Activated CD4-positive, CD25-positive, alpha-beta regulatory T cell treated with anti-CD3 and anti-CD28 coated beads, Interleukin-2, amount 50 U/mL, for 16 hours (primary cell): ENCODE data around the gene KLC1.
"Not testable (repeated sequence)": the region's sequence is repeated elsewhere in the genome, so short reads cannot be mapped to it uniquely, and the experiment has no call there.

Experiments
- DNase-seq: peaks from one replicate; pipeline ENCODE4 v3.0.0-alpha.2; 2020; ENCODE audit warnings: low read depth, low spot score

Gene KLC1

DNA sequence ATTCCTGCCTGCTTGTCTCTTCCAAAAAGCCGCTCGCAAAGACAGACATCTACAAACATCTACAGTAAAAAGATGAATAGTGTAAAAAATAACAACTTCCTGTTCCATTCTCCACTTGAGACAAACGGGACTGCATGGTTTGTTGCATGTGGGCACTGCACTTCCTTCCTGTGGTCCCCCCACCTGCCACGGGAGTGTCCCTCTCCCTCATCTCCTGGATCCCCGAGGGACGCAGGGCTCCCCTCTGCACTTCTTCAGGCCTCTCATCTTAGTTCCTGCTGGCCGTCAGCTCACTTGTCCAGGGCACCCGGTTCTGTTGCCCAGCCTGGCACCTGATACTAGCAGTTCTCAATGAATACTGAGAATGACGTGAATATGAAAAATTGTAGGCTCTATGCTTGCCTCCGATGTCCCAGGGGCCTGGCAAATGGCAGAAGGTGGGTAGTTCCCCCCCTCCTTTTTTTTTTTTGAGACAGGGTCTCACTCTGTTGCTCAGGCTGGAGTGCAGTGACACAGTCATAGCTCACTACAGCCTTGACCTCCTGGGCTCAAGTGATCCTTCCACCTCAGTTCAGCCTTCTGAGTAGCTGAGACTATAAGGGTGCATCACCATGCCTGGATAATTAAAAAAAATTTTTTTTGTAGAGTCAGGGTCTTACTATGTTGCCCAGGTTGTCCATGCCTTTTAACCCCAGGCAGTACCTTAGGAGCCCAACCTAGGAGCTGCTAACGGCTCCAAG is 3.5 kb upstream of the KLC1 start:
- DNase-seq, result no peak

DNA sequence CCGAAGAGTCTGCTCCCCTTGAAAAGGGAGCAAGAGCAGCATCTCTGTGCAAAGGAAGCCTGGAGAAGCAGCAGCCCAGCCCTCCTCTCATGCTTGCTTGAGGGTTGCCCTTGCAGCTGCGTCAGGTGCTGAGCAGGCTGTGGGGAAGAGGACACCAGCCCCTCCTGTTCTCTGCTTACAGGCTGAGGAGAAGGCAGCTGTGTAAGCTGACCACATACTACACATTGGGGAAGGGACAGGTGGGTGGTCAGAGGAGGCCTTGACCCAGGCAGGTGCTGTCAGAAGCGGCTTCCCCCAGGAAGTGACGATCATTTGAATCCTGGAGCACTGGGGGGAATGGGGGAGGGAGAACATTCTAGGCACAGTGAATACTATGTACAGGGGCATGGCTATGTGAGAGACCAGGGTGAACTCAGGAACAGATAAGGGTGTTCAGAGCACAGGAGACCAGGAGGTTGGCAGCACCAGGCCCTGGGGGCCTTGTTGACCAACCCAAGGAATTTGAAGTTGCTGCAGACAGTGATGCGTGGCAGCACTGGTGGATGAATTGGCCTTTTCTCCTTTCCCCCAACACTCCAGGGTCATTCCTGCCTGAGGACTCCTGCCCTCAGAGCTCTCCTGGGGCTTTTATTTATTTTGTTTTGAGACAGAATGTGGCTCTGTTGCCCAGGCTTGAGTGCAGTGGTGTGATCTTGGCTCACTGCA is 2.7 kb upstream of the KLC1 start:
- no peak for DNase-seq

DNA sequence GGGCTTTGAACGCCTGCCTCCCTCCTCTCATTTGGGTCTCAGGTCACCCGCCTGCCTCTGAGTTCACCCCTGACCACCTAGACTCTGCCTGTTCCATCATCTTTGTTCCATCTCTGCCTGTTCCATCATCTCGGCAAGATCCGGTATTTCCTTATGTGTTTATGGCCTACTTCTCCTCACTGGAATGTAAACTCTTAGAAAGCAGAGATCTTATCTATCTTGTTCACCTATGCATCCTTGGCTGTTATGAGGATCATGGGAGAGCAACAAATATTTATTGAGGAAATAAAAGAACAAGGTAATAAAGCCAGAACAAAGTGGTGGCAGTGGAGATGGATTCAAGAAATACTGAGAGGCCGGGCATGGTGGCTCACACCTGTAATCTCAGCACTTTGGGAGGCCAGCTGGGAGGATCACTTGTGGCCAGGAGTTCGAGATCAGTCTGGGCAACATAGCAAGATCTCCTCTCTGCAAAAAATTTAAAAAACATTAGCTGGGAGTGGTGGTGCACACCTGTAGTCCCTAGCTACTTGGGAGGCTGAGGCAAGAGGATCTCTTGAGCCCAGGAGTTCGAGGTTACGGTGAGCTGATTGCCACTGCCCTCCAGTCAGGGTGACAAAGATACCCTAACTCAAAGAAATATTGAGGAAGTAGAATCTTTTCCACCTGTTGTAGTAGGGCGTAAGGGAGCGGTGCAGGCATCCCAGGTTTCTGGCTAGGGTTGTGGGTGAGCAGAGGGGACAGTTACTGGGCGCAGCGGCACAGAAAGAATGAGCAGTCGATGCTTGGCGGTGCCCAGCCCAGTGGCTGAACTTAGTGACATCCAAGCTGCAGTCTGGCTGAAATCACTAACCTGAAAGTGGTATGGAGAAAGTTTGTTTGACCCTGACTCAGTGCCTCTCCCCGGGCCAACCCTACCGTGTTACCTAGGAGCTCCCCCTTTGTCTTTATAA is 1.7 kb upstream of the KLC1 start:
- DNase-seq, result no peak

DNA sequence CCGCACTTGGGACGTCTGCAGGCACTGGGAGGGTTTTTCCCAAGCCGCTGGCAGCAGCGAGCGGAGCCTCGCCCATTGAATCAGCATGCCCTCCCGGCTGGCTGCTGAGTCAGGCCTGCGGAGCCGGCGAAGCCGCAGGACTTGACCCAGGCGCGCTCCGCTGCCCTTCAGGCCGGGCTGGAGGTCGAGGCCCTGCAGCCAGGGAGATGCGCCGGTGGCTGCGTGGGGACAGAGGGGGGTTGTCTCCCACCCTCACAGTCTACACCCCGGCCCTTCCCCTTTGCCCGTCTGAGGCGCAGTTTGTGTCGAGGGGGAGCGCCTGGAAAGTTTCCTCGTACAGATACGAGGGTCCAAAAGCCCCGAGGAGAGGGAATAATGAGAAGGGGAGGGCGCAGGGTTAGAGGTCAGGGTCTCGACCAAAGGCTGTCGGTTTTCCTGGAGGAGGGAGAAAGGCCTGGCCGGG is 759 bp upstream of the KLC1 start:
- no peak for DNase-seq

DNA sequence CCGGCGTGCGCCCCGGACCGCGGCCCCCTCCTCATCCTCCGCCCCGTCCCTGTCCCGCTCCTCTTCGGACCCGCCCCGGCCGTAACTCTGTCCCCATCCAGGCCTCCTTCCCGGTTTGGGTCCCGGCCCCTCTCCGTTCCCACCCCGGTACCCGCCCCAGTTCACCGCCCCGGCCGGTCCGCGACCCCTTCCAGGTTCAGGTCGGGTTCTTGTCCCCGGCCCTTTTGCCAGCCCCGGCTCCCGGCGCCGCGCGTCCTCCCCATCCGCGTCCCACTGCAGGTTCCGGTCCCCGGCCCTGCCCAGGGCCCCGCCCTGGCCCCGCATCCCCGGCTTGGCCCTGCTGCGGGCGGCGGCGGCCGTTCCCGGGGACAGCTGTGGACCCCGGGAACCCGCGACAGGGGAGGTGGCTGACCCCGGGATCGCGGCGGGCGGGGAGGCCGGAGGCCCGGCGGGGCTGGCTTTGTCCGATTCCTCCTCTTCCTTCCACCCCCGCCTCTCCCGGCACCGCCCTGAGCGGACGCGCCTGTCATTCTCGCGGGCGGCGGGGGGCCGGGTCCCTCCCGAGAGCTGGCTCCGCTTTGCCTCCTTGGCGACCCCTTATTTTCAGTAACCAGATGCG is 601 bp downstream of the KLC1 start:
- no peak for DNase-seq

DNA sequence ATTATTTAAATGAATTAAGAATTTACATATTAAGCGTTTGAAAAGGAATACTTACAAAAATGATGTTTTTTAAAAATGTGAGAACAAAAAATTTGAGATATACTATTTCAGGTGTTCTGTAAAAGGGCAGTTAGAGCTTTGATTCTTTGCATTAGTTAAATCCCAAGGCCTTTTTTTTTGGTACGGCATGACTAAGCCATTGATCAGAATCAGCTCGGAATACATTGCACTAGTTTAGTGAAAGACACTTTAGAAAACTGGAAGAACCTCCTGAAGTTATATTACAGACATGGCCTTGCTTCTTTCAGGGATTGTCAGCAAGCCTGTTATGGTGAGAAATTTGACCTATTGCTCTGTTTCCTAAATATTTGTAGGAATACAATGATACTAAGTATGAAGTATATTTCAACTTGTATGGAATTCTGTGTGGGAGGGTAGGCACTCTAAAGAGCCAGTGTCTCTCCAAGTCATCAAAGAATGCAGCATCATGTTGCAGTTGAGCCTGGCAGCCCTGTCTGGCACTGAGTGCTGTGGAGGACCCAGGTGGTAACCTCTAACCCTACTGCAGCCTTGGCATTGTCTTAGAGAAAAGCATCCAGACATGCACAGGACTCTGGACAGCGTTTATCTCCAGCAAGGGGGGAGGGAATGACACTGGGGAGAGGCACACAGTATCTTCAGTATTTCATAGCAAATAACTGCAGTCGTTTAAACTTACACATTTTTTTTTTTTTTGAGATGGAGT is 1.5 kb downstream of the KLC1 start:
- DNase-seq, result no peak

DNA sequence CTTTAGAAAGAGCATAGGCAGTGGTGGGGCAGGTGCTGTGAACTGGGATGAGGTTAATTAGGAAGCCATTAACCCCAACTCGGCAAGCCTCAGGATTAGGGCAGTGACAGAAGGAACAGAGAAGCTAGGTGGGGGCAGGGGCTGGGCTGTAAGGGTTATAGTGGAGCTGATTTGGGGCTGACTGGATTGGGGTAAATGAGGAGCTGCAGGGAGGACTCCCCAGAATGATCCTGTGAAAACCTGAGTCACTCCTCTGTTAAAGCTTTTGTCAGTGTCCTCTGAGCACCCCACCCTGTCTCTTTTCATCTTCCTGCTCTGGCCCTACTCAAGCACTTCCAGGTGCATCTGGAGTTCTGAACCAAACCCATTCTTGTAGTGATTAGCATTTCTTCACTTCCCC is 4.4 kb downstream of the KLC1 start:
- no peak for DNase-seq

DNA sequence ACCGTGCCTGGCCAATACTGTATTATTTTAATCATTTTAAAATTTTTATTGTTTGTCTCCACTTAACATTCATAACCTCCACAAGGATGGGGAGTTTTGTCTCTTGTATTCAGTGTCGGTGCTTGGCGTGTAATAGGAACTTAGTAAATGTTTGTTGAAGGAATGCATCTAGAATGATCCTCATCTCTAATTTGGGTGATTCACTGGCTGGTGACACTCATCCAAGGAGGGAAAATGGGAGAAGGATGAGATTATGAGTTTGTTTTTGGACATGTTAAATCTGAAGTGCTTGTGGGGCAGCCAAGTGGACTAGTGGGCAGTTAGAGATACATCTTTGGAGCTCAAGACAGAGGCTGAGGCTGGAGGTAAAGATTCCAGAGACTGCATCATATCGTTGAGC is 5.1 kb downstream of the KLC1 start:
- DNase-seq, result no peak

DNA sequence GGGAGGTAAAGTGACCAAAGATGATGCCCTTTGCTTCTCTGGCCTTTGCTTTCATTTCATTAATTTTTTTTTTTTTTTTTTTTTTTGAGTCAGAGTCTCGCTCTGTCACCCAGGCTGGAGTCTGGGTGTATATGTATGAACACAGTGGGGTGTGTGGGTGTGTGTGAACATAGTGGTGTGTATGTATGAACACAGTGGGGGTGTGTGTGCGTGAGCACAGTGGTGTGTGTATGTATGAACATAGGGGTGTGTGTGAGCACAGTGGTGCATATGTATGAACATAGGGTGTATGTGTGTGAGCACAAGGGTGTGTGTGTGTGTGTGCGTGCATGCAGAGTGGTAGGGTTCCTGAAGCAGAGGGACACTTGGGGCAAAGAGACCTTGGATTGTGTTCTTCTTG is 9.6 kb downstream of the KLC1 start:
- no peak for DNase-seq

DNA sequence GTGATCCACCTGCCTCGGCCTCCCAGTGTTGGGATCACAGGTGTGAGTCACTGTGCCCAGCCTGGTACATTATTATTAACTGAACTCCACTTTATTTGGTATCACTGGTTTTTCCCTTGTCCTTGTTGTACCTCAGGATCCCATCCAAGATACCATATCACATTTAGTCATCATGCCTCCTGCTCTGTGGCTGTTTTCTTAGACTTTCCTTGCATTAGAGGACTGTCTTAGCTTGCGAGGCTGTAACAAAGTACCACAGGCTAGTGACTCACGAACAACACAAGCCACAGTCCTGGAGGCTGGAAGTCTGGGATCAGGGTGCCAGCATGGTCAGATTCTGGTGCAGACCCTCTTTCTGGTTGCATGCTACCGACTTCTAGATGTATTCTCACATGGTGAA is 12.2 kb downstream of the KLC1 start:
- no peak for DNase-seq

DNA sequence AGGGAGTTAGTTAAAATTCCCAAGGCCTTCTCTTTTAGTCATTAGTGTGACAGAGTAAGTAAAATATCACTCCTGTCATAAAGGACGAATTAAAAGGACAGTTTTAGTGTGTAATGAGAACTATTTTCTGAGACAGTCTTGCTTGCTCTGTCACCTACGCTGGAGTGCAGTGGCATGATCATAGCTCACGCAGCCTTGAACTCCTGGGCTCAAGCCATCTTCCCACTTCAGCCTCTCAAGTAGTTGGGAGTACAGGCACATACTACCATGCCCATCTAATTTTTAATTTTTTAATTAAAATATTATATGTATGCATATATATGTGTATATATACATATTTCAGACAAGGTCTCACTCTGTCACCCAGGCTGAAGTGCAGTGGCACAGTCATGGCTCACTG is 17.2 kb downstream of the KLC1 start:
- DNase-seq, result no peak

DNA sequence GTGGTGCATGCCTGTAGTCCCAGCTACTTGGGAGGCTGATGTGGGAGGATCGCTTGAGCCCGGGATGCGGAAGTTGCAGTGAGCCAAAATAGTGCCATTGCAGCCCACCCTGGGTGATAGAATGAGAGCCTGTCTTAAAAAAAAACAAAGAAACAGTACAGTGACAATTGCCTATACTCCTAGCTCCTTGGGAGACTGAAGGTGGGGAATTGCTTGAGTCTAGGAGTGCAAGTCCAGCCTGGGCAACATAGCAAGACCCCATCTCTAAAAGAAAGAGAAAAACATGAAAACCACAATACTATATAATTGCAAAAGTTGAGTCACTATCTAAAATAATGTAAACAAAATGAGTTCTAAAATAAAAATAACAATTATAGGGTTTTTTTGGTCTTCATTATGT is 20.0 kb downstream of the KLC1 start:
- no peak for DNase-seq

DNA sequence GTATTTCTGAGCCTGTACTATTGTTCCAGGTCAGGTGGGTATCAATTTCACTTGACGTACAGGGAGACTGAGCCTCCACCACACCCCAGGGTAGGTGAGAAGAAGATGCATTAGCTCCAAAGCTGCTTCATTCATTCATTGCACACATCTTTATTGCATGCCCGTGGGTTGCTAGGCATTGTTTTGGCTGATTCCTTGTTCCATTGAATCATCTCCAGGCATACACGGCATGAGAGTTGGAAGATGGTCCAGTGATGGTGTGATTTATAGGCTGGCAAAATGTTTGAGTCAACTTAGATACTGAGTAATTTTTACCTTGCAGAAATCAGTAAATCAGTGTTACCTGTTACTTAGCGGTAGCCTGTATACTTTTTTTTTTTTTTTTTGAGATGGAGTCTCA is 21.2 kb downstream of the KLC1 start:
- DNase-seq, result no peak

DNA sequence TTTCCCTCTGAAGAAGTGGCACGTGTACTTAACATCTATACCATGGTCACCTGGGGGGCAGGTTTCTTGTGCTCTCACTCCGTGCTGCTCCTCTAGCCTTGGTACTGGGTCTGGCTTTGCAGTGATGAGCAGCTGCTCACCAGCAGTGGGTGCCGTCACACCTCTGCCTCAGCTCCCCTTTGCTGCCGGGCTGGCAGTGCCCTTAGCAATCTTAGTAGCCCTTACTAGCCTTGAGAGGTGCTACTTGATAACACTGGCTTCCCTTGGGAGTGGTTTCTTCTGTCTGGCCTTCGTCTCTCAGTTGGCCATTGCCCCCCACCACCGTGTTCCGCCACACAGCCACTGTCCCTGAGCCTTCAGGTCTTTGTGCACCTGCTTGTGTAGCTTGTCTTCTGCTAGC is 22.6 kb downstream of the KLC1 start:
- DNase-seq, result no peak

DNA sequence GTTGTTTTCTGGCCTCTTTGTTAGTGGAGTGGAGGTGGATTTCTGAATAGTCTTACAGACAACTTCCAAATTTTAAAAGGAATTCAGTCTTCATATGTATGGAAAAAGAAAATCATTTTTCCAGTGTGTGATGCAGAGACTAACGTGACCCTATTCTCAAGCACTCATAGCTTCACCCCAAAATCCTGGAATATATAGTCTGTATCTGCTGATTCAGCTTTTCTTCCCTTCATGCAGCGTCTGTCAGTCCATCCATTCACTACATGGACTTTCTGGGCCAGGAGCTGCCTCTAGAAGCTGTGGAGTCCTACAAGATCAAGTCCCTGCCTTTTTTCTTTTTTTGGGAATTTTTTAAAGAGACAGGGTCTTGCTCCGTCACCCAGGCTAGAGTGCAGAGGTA is 23.8 kb downstream of the KLC1 start:
- no peak for DNase-seq

DNA sequence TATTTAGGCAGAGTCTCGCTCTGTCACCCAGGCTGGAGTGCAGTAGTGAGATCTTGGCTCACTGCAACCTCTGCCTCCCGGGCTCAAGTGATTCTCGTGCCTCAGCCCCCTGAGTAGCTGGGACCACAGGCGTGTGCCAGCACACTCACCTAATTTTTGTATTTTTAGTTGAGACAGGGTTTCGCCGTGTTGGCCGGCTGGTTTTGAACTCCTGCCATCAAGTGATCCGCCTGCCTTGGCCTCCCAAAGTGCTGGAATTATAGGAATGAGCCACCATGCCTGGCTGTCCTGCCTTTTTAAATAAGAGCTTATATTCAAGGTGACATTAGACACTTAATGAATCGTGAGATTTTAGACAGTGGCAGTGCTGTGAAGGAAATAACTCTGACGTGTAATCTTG is 24.3 kb downstream of the KLC1 start:
- DNase-seq, result not testable (repeated sequence)

DNA sequence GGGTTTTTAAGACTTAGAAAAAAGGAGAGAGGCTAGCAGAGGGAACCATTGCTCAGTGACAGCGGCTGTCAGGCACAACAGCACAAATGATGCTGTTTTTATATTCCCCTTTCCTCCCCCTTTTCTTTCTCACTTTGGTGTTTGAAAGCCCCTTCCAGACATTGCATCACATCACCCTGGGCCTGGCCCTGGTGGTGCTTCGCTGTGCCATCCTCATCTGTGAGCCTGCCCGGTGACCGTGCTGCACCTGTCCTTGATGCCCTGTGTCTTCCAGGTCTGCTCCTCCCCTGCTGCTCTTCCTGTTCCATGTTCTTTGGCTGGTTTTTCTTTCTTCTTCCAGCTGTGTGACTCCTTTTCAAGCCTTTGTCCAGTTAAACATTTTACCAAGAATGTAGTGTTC is 24.8 kb downstream of the KLC1 start:
- DNase-seq, result no peak

DNA sequence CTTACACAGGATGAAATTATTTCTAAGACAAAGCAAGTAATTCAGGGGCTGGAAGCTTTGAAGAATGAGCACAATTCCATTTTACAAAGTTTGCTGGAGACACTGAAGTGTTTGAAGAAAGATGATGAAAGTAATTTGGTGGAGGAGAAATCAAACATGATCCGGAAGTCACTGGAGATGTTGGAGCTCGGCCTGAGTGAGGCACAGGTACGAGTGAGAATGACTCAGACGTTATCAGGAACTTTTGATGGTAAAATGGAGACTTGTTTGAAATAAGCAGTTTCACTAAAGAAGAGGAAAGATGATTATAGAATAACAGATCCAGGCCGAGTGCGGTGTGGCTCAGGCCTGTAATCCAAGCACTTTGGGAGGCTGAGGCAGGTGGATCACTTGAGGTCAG is 25.6 kb downstream of the KLC1 start:
- no peak for DNase-seq

DNA sequence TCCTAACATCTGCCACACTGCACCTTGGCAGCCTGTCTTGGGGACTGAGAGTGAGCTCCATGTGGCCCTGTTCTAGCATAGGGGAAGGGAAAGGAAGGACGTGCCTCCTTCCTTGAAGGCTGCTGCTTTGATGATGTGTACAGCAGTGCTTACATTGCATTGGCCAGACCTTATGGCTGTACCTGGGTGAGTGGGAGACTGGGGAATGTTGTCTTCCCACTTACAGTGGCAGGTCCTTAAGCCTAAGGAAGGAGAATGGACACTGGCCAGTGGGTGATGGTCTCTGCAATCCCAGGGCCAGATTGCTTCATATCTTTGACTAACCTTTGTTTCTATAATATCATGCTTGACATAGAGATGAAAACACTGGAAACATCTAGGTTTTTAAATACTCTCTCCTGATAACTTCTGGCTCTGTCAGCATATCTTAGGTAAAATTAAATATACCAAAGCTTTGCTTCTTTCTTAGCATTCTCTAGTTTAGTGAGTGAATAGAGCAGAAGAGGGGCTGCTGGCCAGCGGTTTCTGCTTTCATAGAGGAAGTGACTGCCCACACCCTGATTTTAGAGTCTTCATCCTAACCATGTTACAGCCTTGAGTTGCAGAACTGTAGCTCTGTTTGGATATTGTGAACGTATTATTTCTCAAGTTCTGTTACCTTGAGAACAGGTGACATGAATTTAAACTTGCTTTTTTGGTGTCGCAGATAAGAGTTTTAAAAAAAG is 27.2 kb downstream of the KLC1 start:
- no peak for DNase-seq

DNA sequence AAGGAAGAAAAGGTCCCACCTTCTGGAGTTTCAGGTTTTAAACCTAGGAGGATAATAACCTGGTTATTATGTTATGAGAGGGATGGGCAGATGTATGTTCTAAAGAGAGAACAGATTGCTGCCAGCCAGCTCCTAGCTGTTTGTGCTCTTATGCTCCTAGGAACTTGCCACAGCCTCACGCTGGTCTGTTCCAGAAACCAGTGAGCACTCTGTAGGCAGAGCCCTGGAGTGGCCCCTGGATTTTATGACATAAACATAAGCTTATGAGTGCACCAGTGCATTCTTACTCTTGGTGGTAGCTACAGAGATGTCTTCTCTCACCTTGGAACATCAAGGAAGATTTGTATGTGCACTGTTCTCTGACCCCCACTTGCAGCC is 27.7 kb downstream of the KLC1 start:
- DNase-seq, result no peak

DNA sequence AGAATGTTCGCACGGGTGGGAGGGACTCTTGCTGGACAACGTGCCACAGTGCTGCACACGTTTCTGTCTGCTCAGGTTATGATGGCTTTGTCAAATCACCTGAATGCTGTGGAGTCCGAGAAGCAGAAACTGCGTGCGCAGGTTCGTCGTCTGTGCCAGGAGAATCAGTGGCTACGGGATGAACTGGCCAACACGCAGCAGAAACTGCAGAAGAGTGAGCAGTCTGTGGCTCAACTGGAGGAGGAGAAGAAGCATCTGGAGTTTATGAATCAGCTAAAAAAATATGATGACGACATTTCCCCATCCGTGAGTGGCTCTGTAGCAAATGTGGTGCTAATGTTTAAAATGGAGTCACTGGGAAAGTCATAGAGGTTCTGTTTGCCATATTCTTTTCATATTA is 28.5 kb downstream of the KLC1 start:
- no peak for DNase-seq
